Measurements from ENCODE around the gene FOXRED2. TPM values are rescaled to one million over a fixed set of nuclear protein-coding genes. Genes with fewer than 3 reads are reported as not detected.

FOXRED2 gene
- polyA plus RNA-seq, 1 donor from 2014 or later, result 7.9 TPM

GRCh38 chr22:36467042-36467810, 39.6 kb downstream of the FOXRED2 start:
- TF ChIP-seq CTCF (IDR thresholded peaks at IDR 0.05; ENCODE audit: poor library complexity, severe bottlenecking), result no peak
- no peak for TF ChIP-seq SMC3 (conservative IDR thresholded peaks at IDR 0.05; ENCODE audit: poor library complexity)
- TF ChIP-seq RAD21 (conservative IDR thresholded peaks at IDR 0.05), result no peak
- no peak for TF ChIP-seq EP300 (conservative IDR thresholded peaks at IDR 0.05; ENCODE audit: poor library complexity, severe bottlenecking)
- no peak for TF ChIP-seq POLR2AphosphoS5 (IDR thresholded peaks at IDR 0.05)
- TF ChIP-seq TAF1 (IDR thresholded peaks at IDR 0.05; ENCODE audit: low read depth), result no peak
- TF ChIP-seq MXI1 (conservative IDR thresholded peaks at IDR 0.05; ENCODE audit: poor library complexity, severe bottlenecking), result no peak
- TF ChIP-seq REST (IDR thresholded peaks at IDR 0.05; ENCODE audit: borderline replicate concordance), result no peak
- no peak for TF ChIP-seq EZH2 (IDR thresholded peaks at IDR 0.05; ENCODE audit: borderline replicate concordance, insufficient read depth, low read length, poor library complexity, severe bottlenecking)
- Histone ChIP-seq H2AFZ (ENCODE audit: low read depth, low read length) (no peak overlapping the region), H3K4me2 (ENCODE audit: low read length) (no peak overlapping the region), H3K36me3 (ENCODE audit: insufficient read depth, low read length) (no peaks in the 10 kb centered on the region), H3K9me2 (ENCODE audit: insufficient read depth, low read length) (no peaks in the 10 kb centered on the region), H3K4me3 (ENCODE audit: low read length) (no peak overlapping the region), H3K27me3 (ENCODE audit: insufficient read depth, low read depth, low read length) (no peaks in the 10 kb centered on the region), H3F3A (ENCODE audit: insufficient read depth, low read length, poor library complexity, severe bottlenecking) (no peaks in the 10 kb centered on the region), H4K20me1 (ENCODE audit: insufficient read depth) (no peaks in the 10 kb centered on the region), H3K9me3 (ENCODE audit: low read length) (no peaks in the 10 kb centered on the region), H3K27ac (ENCODE audit: low read length) (no peak overlapping the region), H3K79me2 (replicated peaks; ENCODE audit: insufficient read depth, low read length) (no peaks in the 10 kb centered on the region), H3K9ac (ENCODE audit: low read length) (no peak overlapping the region)

GRCh38 chr22:36466258-36466657, 40.6 kb downstream of the FOXRED2 start:
- H4K20me1 ChIP-seq (ENCODE audit: insufficient read depth), result no peaks in the 10 kb centered on the region
- H3K36me3 ChIP-seq (ENCODE audit: insufficient read depth, low read length), result no peaks in the 10 kb centered on the region
- no peaks in the 10 kb centered on the region for H3F3A ChIP-seq (ENCODE audit: insufficient read depth, low read length, poor library complexity, severe bottlenecking)
- H3K9ac ChIP-seq (ENCODE audit: low read length), result no peak overlapping the region
- no peak overlapping the region for H3K4me2 ChIP-seq (ENCODE audit: low read length)
- H3K9me2 ChIP-seq (ENCODE audit: insufficient read depth, low read length), result no peaks in the 10 kb centered on the region
- H3K9me3 ChIP-seq (ENCODE audit: low read length), result no peaks in the 10 kb centered on the region
- no peak overlapping the region for H3K4me3 ChIP-seq (ENCODE audit: low read length)
- no peak overlapping the region for H3K27ac ChIP-seq (ENCODE audit: low read length)
- no peak for TF ChIP-seq EP300 (conservative IDR thresholded peaks at IDR 0.05; ENCODE audit: poor library complexity, severe bottlenecking)
- TF ChIP-seq TAF1 (IDR thresholded peaks at IDR 0.05; ENCODE audit: low read depth), result no peak
- no peak for TF ChIP-seq CTCF (IDR thresholded peaks at IDR 0.05; ENCODE audit: poor library complexity, severe bottlenecking)
- TF ChIP-seq SMC3 (conservative IDR thresholded peaks at IDR 0.05; ENCODE audit: poor library complexity), result no peak
- no peak for TF ChIP-seq MXI1 (conservative IDR thresholded peaks at IDR 0.05; ENCODE audit: poor library complexity, severe bottlenecking)
- no peak for TF ChIP-seq EZH2 (IDR thresholded peaks at IDR 0.05; ENCODE audit: borderline replicate concordance, insufficient read depth, low read length, poor library complexity, severe bottlenecking)
- no peaks in the 10 kb centered on the region for H3K27me3 ChIP-seq (ENCODE audit: insufficient read depth, low read depth, low read length)
- H3K79me2 ChIP-seq (replicated peaks; ENCODE audit: insufficient read depth, low read length), result no peaks in the 10 kb centered on the region
- no peak overlapping the region for H2AFZ ChIP-seq (ENCODE audit: low read depth, low read length)

Measured in neural cell (in vitro differentiated cells).